Thyroid gland (tissue), 4 donors: ENCODE results near the gene RAB40C. TPM values are rescaled to one million over a fixed set of nuclear protein-coding genes. Genes with fewer than 3 reads are reported as not detected.

Source experiments
- DNase-seq, 2 donors: peaks; one replicate each; pipeline ENCODE4 v3.0.0-alpha.2; 2019
- H3K27ac ChIP-seq, 3 donors: fragments of 200-600 bp; sonication (generic); 1 replicate in 2 of 3; 2 replicates in 1 of 3; pipeline ENCODE4 v1.5.1; 2016 to 2019; ENCODE audit warnings: mild to moderate bottlenecking in 1 of 3, moderate library complexity in 1 of 3
- H3K27me3 ChIP-seq: fragments of 200-600 bp; sonication (generic); one replicate; pipeline ENCODE4 v1.5.1; 2019
- H3K36me3 ChIP-seq, 2 donors: fragments of 200-600 bp; sonication (generic); one replicate each; pipeline ENCODE4 v1.5.1; 2016 to 2019
- H3K4me1 ChIP-seq, 2 donors: fragments of 200-600 bp; sonication (generic); one replicate each; pipeline ENCODE4 v1.5.1; 2017 to 2019
- H3K4me3 ChIP-seq, 3 donors: fragments of 200-600 bp; sonication (generic); replicated peaks in 1 of 3; 1 replicate in 2 of 3; 2 replicates in 1 of 3; pipeline ENCODE4 v1.5.1; 2016; ENCODE audit warnings: mild to moderate bottlenecking in 1 of 3
- H3K9me3 ChIP-seq: fragments of 200-600 bp; sonication (generic); one replicate; pipeline ENCODE4 v1.5.1; 2017
- POLR2A ChIP-seq, 2 donors: fragments of 450-650 bp; IDR thresholded peaks; one replicate each; pipeline ENCODE4 v1.6.1; 2017; ENCODE audit warnings: antibody characterized with exemption in 2 of 2, mild to moderate bottlenecking in 2 of 2, moderate library complexity in 1 of 2
- WGBS, 2 donors: methylation state at CpG; one replicate each; pipeline ENCODE4 v1.1.5; 2017; 5-methylcytosine and 5-hydroxymethylcytosine counted together
- intact Hi-C: fragments of 100-400 bp; cut with DNase I; formaldehyde crosslinking; loops from one replicate; pipeline ENCODE4 v1.15.1; 2023
- total RNA-seq, 4 donors: library from RNA; depleted of rRNA; stranded (reverse); fragments of >200 nt; gene quantifications; one replicate each; pipeline ENCODE4 v1.2.3, GENCODE V29; 2016
- TF ChIP-seq, protein P1 (sequence below), 6 experiments: fragments of 200-600 bp in 3 of 6; fragments of 450-650 bp in 3 of 6; sonication (generic) in 3 of 6; IDR thresholded peaks; one replicate each; pipeline ENCODE4 v1.5.1; 2016 to 2019; ENCODE audit warnings: antibody characterized with exemption in 6 of 6, mild to moderate bottlenecking in 2 of 6, inconsistent platforms in 1 of 6, moderate library complexity in 1 of 6

Gene RAB40C
- total RNA-seq, 4 donors from 2014 or later: 17.7 to 24.4 (median 18.4) TPM

DNA sequence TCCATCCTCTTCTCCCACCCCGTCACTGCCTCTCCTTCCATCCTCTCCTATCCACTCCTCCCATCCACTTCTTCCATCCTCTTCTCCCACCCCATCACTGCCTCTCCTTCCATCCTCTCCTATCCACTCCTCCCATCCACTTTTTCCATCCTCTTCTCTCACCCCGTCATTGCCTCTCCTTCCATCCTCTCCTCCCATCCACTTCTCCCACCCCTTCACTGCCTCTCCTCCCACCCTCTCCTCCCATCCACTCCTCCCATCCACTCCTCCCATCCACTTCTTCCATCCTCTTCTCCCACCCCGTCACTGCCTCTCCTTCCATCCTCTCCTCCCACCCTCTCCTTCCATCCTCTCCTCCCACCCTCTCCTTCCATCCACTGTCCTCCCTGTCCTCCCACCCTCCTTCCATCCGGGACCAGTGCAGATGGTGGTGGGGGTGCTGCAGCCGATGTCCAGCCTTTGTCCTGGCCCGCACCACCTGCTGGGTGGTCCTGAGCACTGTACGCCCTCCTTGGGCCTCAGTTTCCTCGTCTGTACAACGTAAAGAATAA lies 42.0 kb downstream of the RAB40C start:
- no peak for DNase-seq
- Histone ChIP-seq H3K27me3 (no peaks in the 10 kb centered on the region), H3K9me3 (no peaks in the 10 kb centered on the region), H3K4me3 (no peak overlapping the region), H3K27ac (no peak overlapping the region), H3K36me3 (peaks cover 7 to 8% of the 10 kb centered on the region in 2 donors), H3K4me1 (peaks cover 11 to 24% of the 10 kb centered on the region in 2 donors)
- intact Hi-C loops: loop anchor here (5.0 kb wide), 1 partner anchor 40 kb away; the partner anchor contains the start of gene RAB40C
- 59% methylated on average over 9 of the region's 9 CpGs for WGBS, 2 donors
- no peak for TF ChIP-seq POLR2A (IDR thresholded peaks at IDR 0.05)
- TF ChIP-seq, protein P1, sequence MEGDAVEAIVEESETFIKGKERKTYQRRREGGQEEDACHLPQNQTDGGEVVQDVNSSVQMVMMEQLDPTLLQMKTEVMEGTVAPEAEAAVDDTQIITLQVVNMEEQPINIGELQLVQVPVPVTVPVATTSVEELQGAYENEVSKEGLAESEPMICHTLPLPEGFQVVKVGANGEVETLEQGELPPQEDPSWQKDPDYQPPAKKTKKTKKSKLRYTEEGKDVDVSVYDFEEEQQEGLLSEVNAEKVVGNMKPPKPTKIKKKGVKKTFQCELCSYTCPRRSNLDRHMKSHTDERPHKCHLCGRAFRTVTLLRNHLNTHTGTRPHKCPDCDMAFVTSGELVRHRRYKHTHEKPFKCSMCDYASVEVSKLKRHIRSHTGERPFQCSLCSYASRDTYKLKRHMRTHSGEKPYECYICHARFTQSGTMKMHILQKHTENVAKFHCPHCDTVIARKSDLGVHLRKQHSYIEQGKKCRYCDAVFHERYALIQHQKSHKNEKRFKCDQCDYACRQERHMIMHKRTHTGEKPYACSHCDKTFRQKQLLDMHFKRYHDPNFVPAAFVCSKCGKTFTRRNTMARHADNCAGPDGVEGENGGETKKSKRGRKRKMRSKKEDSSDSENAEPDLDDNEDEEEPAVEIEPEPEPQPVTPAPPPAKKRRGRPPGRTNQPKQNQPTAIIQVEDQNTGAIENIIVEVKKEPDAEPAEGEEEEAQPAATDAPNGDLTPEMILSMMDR (IDR thresholded peaks at IDR 0.05): no peak

DNA sequence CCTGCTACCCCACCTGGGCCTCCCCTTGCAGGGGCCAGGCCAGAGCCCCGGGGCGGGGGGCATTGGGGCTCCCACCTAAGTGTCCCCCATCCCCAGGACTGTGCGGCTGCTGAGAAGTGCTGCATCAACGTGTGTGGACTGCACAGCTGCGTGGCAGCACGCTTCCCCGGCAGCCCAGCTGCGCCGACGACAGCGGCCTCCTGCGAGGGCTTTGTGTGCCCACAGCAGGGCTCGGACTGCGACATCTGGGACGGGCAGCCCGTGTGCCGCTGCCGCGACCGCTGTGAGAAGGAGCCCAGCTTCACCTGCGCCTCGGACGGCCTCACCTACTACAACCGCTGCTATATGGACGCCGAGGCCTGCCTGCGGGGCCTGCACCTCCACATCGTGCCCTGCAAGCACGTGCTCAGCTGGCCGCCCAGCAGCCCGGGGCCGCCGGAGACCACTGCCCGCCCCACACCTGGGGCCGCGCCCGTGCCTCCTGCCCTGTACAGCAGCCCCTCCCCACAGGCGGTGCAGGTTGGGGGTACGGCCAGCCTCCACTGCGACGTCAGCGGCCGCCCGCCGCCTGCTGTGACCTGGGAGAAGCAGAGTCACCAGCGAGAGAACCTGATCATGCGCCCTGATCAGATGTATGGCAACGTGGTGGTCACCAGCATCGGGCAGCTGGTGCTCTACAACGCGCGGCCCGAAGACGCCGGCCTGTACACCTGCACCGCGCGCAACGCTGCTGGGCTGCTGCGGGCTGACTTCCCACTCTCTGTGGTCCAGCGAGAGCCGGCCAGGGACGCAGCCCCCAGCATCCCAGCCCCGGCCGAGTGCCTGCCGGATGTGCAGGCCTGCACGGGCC lies 42.8 kb downstream of the RAB40C start:
- Histone ChIP-seq H3K36me3 (peaks cover 0 to 8% of the 10 kb centered on the region in 2 donors), H3K27ac (no peak overlapping the region), H3K9me3 (no peaks in the 10 kb centered on the region), H3K4me1 (peaks cover 16 to 29% of the 10 kb centered on the region in 2 donors), H3K27me3 (no peaks in the 10 kb centered on the region), H3K4me3 (no peak overlapping the region)
- intact Hi-C loops: loop anchor here (5.0 kb wide), 1 partner anchor 40 kb away; the partner anchor contains the start of gene RAB40C
- no peak for TF ChIP-seq POLR2A (IDR thresholded peaks at IDR 0.05)
- TF ChIP-seq, protein P1 (IDR thresholded peaks at IDR 0.05): no peak
- WGBS, 2 donors: 96 to 100% methylated on average over 12 to 30 of the region's 67 CpGs
- DNase-seq: no peak

GRCh38 chr16:633336-634050 lies 43.6 kb downstream of the RAB40C start:
- intact Hi-C loops: loop anchor here (5.0 kb wide), 1 partner anchor 41 kb away; the partner anchor contains the start of gene RAB40C
- H3K27me3 ChIP-seq: no peaks in the 10 kb centered on the region
- H3K4me1 ChIP-seq: peaks cover 19 to 33% of the 10 kb centered on the region in 2 donors
- H3K4me3 ChIP-seq: no peak overlapping the region
- H3K36me3 ChIP-seq: peaks cover 0 to 8% of the 10 kb centered on the region in 2 donors
- no peak overlapping the region for H3K27ac ChIP-seq
- no peak for DNase-seq
- 98% methylated on average over 44 to 62 of the region's 74 CpGs for WGBS, 2 donors
- no peaks in the 10 kb centered on the region for H3K9me3 ChIP-seq
- no peak for TF ChIP-seq POLR2A (IDR thresholded peaks at IDR 0.05)
- TF ChIP-seq, protein P1 (IDR thresholded peaks at IDR 0.05): no peak

DNA sequence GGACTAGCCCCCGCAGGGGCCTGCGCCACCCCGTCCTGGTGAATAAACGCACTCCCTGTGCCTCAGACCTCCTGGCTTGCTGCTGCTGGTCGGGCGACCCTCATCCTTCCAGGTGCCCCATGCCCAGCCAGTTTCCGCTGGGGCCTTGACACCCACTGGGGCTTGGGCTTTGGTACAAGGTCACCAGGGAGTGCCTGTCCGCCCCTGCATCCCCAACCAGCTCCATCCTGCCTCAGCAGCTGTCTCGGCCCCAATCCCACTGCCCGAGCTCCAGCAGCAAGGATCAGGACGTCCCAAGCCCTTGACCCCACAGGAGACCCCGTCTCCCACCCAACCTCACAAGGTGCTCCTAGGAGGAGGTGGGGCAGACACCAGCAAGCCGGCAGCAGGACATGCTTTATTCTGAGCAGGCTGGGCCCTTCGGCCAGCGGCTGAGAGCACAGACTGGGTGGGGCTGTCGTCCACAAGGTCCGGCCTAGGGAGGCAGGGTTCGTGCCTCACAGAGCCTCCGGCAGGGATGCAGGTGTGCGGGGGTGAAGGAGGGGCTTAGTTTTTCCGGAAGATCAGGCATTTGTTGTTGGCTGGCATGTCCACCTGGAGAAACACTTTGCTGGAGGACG lies 44.3 kb downstream of the RAB40C start:
- intact Hi-C loops: loop anchor here (5.0 kb wide), 1 partner anchor 42 kb away; the partner anchor contains the start of gene RAB40C
- no peak for DNase-seq

More for the DNA sequence above, 44.3 kb downstream of the RAB40C start:
- Histone ChIP-seq H3K4me3 (no peak overlapping the region), H3K36me3 (peaks cover 0 to 8% of the 10 kb centered on the region in 2 donors), H3K9me3 (no peaks in the 10 kb centered on the region), H3K4me1 (peaks cover 19 to 33% of the 10 kb centered on the region in 2 donors), H3K27me3 (no peaks in the 10 kb centered on the region), H3K27ac (no peak overlapping the region)
- TF ChIP-seq, protein P1 (IDR thresholded peaks at IDR 0.05): no peak
- TF ChIP-seq POLR2A (IDR thresholded peaks at IDR 0.05): no peak
- 90 to 93% methylated on average over 5 to 21 of the region's 22 CpGs for WGBS, 2 donors
